GM23338 (cell line): ENCODE measurements around the gene MAD1L1. TPM values are rescaled to one million over a fixed set of nuclear protein-coding genes. Genes with fewer than 3 reads are reported as not detected.

Source experiments
- ATAC-seq: fragments of 200-7000 bp; cut with Tn5 transposase; 3 replicates; pipeline ENCODE4 v1.9.1; 2020
- DNase-seq: peaks from one replicate; pipeline ENCODE4 v3.0.0-alpha.2; 2015; ENCODE audit warnings: low spot score
- H2AFZ ChIP-seq: fragments of 200-600 bp; sonication (generic); 2 replicates; pipeline ENCODE4 v1.8.0; 2016; ENCODE audit warnings: antibody characterized with exemption, mild to moderate bottlenecking, moderate library complexity
- H3F3A ChIP-seq: fragments of 200-600 bp; sonication (generic); replicated peaks from 2 replicates; pipeline ENCODE4 v1.8.0; 2017; ENCODE audit warnings: antibody characterized with exemption, mixed run types, low read depth
- H3K27ac ChIP-seq: fragments of 200-600 bp; sonication (generic); 2 replicates; pipeline ENCODE4 v1.6.1; 2016; ENCODE audit warnings: low read depth
- H3K27me3 ChIP-seq: fragments of 200-600 bp; sonication (generic); 2 replicates; pipeline ENCODE4 v1.8.0; 2016; ENCODE audit warnings: mild to moderate bottlenecking, mixed run types, moderate library complexity; ENCODE audit not compliant: insufficient read depth
- H3K36me3 ChIP-seq: fragments of 200-600 bp; sonication (generic); 2 replicates; pipeline ENCODE4 v1.8.0; 2016; ENCODE audit warnings: mild to moderate bottlenecking; ENCODE audit not compliant: insufficient read depth
- H3K4me1 ChIP-seq: fragments of 200-600 bp; sonication (generic); 2 replicates; pipeline ENCODE4 v1.8.0; 2016; ENCODE audit warnings: mild to moderate bottlenecking, moderate library complexity; ENCODE audit not compliant: insufficient read depth
- H3K4me2 ChIP-seq: fragments of 200-600 bp; sonication (generic); 2 replicates; pipeline ENCODE4 v1.7.1; 2017; ENCODE audit warnings: mixed run types
- H3K4me3 ChIP-seq: fragments of 200-600 bp; sonication (generic); 2 replicates; pipeline ENCODE4 v1.6.1; 2016; ENCODE audit warnings: mixed run types
- H3K79me2 ChIP-seq: fragments of 200-600 bp; sonication (generic); replicated peaks from 2 replicates; pipeline ENCODE4 v1.8.0; 2017; ENCODE audit warnings: mild to moderate bottlenecking; ENCODE audit not compliant: insufficient read depth
- H3K9me2 ChIP-seq: fragments of 200-600 bp; sonication (generic); 2 replicates; pipeline ENCODE4 v1.8.0; 2017; ENCODE audit not compliant: insufficient read depth
- H4K20me1 ChIP-seq: fragments of 200-600 bp; sonication (generic); replicated peaks from 2 replicates; pipeline ENCODE4 v1.8.0; 2017; ENCODE audit warnings: mild to moderate bottlenecking; ENCODE audit not compliant: insufficient read depth
- H3K27ac Mint-ChIP-seq: 2 replicates; pipeline ENCODE4 v1.8.0; 2020; ENCODE audit warnings: inconsistent platforms, mild to moderate bottlenecking, moderate library complexity, mixed read lengths
- H3K27me3 Mint-ChIP-seq: 3 replicates; pipeline ENCODE4 v1.8.0; 2022; ENCODE audit warnings: low read depth, mild to moderate bottlenecking, moderate library complexity, mixed read lengths, inconsistent platforms; ENCODE audit not compliant: insufficient read depth, poor library complexity
- H3K36me3 Mint-ChIP-seq: 3 replicates; pipeline ENCODE4 v1.8.0; 2021; ENCODE audit warnings: low read depth, mild to moderate bottlenecking, inconsistent platforms, moderate library complexity, mixed read lengths
- H3K4me1 Mint-ChIP-seq: 3 replicates; pipeline ENCODE4 v1.8.0; 2020; ENCODE audit warnings: mild to moderate bottlenecking, inconsistent platforms, mixed read lengths
- H3K4me3 Mint-ChIP-seq: 3 replicates; pipeline ENCODE4 v1.8.0; 2021; ENCODE audit warnings: moderate library complexity, mild to moderate bottlenecking, inconsistent platforms, mixed read lengths
- H3K9me3 Mint-ChIP-seq: 3 replicates; pipeline ENCODE4 v1.8.0; 2020; ENCODE audit warnings: moderate library complexity, mild to moderate bottlenecking, inconsistent platforms, mixed read lengths
- CREB1 ChIP-seq: fragments of 250-450 bp; sonication (Bioruptor Pico); IDR thresholded peaks from 2 replicates; pipeline ENCODE4 v1.5.0; 2020; ENCODE audit warnings: low read depth, mild to moderate bottlenecking, moderate library complexity
- EZH2phosphoT487 ChIP-seq: fragments of 200-600 bp; sonication (generic); IDR thresholded peaks from one replicate; pipeline ENCODE4 v1.8.1; 2018; ENCODE audit warnings: antibody characterized with exemption; ENCODE audit not compliant: unreplicated experiment
- JUNB ChIP-seq: IDR thresholded peaks from one replicate; pipeline ENCODE4 v1.6.1; 2016; ENCODE audit warnings: antibody characterized with exemption; ENCODE audit not compliant: unreplicated experiment
- POLR2AphosphoS5 ChIP-seq: IDR thresholded peaks from 2 replicates; pipeline ENCODE4 v1.6.1; 2016; ENCODE audit warnings: antibody characterized with exemption, low read depth
- ZNF114 ChIP-seq: fragments of 250-450 bp; sonication (Bioruptor Pico); IDR thresholded peaks from 2 replicates; pipeline ENCODE4 v1.5.0; 2020; ENCODE audit warnings: mild to moderate bottlenecking, moderate library complexity
- ZNF331 ChIP-seq: fragments of 250-450 bp; sonication (Bioruptor Pico); IDR thresholded peaks from 2 replicates; pipeline ENCODE4 v1.5.0; 2020; ENCODE audit warnings: low read depth, mild to moderate bottlenecking, moderate library complexity
- polyA plus RNA-seq: library from polyadenylated mRNA; unstranded; fragments of >200 nt; fragmentation: Nextera tagmentation; extraction: Ambion mirVana; gene quantifications from 2 replicates; pipeline ENCODE4 v1.2.1, GENCODE V29; 2016
- total RNA-seq: library from RNA; depleted of rRNA; stranded (reverse); fragments of >200 nt; shearing (Covaris generic); gene quantifications from 2 replicates; pipeline ENCODE4 v1.2.3, GENCODE V29; 2014
- TF ChIP-seq, protein P1 (sequence below), 2 experiments: fragments of 200-600 bp in 1 of 2; sonication (generic) in 1 of 2; conservative IDR thresholded peaks; 2 replicates each; pipeline versions ENCODE4 v1.5.1 to v1.6.1; 2016 to 2017; ENCODE audit warnings: antibody characterized with exemption in 2 of 2, low read depth in 2 of 2, mild to moderate bottlenecking in 2 of 2, moderate library complexity in 1 of 2
- TF ChIP-seq, protein P2 (sequence below): fragments of 250-450 bp; sonication (Bioruptor Pico); IDR thresholded peaks from 2 replicates; pipeline ENCODE4 v1.5.0; 2020; ENCODE audit warnings: mild to moderate bottlenecking, moderate library complexity
- TF ChIP-seq, protein P3 (sequence below): IDR thresholded peaks from one replicate; pipeline ENCODE4 v1.6.1; 2018; ENCODE audit warnings: antibody characterized with exemption; ENCODE audit not compliant: unreplicated experiment

MAD1L1 gene
- total and polyA plus RNA-seq, 2 experiments from 2014 or later: 40.3 to 59.3 TPM

DNA sequence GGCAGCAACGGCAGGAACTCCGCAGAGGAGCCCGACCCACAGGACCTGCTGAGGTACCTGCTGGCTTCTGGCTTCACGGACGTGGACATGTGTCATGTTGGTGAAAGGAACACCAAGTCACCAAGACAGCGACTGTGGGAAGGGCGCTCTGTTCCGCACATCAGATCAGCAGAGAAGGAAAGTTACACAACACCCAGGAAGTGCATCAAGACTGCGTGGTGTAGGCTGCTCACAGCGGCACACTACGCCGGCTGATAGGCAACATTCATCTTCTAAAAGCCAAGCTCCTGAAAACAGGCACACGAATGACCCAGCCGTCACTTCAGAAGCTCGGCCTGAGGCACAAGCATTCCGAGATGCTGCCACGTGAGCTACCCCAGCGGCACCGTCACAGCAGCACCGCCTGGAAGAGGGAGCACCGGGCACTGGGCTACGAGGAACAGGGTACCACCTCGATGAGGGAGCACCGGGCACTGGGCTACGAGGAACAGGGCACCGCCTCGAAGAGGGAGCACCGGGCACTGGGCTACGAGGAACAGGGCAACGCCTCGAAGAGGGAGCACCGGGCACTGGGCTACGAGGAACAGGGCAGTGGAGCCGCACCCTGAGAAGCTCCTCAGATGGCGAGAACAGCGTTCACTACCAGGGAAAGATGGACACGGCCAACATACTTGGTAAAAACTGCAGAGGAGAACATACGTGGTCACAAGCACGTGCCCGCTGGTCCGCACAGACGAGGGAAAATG lies 86.7 kb downstream of the MAD1L1 start:
- Mint-ChIP-seq H3K36me3 (peaks cover 21% of the 10 kb centered on the region), H3K4me3 (no peak overlapping the region), H3K4me1 (peaks cover 7% of the 10 kb centered on the region; the same call in 2 of the 3 replicates), H3K27me3 (peaks cover 15% of the 10 kb centered on the region), H3K9me3 (no peaks in the 10 kb centered on the region), H3K27ac (no peak overlapping the region)
- Histone ChIP-seq H3K9me2 (no peaks in the 10 kb centered on the region), H3K4me2 (no peak overlapping the region), H3K4me3 (no peak overlapping the region), H2AFZ (no peak overlapping the region), H3K27me3 (no peaks in the 10 kb centered on the region), H3F3A (no peaks in the 10 kb centered on the region), H4K20me1 (peaks cover 4% of the 10 kb centered on the region; the same call in 1 of the 2 replicates), H3K27ac (no peak overlapping the region), H3K36me3 (0 out of 2 replicates have a peak, but pooled peaks cover 3% of the 10 kb centered on the region), H3K4me1 (no peaks in the 10 kb centered on the region), H3K79me2 (0 out of 2 replicates have a peak, but pooled peaks cover 4% of the 10 kb centered on the region)
- no peak for ATAC-seq
- DNase-seq: no peak
- TF ChIP-seq JUNB: no peak

DNA sequence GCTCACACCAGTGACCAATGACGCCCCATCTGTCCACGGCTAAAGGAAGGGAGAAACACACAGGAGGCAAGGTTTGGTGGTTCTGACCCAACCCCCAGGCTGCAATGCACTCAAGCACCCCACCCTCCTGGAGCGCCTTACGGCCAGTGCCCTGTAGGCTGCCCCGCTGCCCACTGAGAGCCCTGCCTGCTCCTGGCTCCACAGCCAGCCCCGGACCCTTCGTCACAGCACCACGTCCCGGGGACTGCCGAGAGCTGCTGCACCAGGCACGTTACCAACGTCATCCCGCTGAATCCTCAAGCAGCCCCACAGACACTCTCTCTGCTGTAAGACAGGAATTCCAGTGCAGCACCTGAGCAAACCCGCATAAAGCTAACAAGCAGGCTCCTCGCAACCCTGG lies 87.8 kb downstream of the MAD1L1 start:
- H3K79me2 ChIP-seq: no peaks in the 10 kb centered on the region
- peaks cover 4% of the 10 kb centered on the region; the same call in 1 of the 2 replicates for H4K20me1 ChIP-seq
- no peak overlapping the region for H3K4me2 ChIP-seq
- no peak overlapping the region for H3K4me3 ChIP-seq
- H3K36me3 Mint-ChIP-seq: peaks cover 21% of the 10 kb centered on the region
- peaks cover 13% of the 10 kb centered on the region for H3K27me3 Mint-ChIP-seq
- peaks cover 9% of the 10 kb centered on the region; the same call in 2 of the 3 replicates for H3K4me1 Mint-ChIP-seq
- DNase-seq (no peak), ATAC-seq (no peak)
- no peaks in the 10 kb centered on the region for H3K4me1 ChIP-seq
- H3K9me3 Mint-ChIP-seq: no peaks in the 10 kb centered on the region
- no peak overlapping the region for H3K27ac ChIP-seq
- no peak overlapping the region for H2AFZ ChIP-seq
- H3K4me3 Mint-ChIP-seq: no peak overlapping the region
- H3K36me3 ChIP-seq: 0 out of 2 replicates have a peak, but pooled peaks cover 3% of the 10 kb centered on the region
- no peaks in the 10 kb centered on the region for H3K27me3 ChIP-seq
- no peak overlapping the region for H3K27ac Mint-ChIP-seq
- no peaks in the 10 kb centered on the region for H3F3A ChIP-seq
- no peaks in the 10 kb centered on the region for H3K9me2 ChIP-seq
- TF ChIP-seq JUNB: no peak
- TF ChIP-seq, protein P1, sequence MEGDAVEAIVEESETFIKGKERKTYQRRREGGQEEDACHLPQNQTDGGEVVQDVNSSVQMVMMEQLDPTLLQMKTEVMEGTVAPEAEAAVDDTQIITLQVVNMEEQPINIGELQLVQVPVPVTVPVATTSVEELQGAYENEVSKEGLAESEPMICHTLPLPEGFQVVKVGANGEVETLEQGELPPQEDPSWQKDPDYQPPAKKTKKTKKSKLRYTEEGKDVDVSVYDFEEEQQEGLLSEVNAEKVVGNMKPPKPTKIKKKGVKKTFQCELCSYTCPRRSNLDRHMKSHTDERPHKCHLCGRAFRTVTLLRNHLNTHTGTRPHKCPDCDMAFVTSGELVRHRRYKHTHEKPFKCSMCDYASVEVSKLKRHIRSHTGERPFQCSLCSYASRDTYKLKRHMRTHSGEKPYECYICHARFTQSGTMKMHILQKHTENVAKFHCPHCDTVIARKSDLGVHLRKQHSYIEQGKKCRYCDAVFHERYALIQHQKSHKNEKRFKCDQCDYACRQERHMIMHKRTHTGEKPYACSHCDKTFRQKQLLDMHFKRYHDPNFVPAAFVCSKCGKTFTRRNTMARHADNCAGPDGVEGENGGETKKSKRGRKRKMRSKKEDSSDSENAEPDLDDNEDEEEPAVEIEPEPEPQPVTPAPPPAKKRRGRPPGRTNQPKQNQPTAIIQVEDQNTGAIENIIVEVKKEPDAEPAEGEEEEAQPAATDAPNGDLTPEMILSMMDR (conservative IDR thresholded peaks at IDR 0.05; ENCODE audit: low read depth in 2 of 2): no peak
- TF ChIP-seq, protein P2, sequence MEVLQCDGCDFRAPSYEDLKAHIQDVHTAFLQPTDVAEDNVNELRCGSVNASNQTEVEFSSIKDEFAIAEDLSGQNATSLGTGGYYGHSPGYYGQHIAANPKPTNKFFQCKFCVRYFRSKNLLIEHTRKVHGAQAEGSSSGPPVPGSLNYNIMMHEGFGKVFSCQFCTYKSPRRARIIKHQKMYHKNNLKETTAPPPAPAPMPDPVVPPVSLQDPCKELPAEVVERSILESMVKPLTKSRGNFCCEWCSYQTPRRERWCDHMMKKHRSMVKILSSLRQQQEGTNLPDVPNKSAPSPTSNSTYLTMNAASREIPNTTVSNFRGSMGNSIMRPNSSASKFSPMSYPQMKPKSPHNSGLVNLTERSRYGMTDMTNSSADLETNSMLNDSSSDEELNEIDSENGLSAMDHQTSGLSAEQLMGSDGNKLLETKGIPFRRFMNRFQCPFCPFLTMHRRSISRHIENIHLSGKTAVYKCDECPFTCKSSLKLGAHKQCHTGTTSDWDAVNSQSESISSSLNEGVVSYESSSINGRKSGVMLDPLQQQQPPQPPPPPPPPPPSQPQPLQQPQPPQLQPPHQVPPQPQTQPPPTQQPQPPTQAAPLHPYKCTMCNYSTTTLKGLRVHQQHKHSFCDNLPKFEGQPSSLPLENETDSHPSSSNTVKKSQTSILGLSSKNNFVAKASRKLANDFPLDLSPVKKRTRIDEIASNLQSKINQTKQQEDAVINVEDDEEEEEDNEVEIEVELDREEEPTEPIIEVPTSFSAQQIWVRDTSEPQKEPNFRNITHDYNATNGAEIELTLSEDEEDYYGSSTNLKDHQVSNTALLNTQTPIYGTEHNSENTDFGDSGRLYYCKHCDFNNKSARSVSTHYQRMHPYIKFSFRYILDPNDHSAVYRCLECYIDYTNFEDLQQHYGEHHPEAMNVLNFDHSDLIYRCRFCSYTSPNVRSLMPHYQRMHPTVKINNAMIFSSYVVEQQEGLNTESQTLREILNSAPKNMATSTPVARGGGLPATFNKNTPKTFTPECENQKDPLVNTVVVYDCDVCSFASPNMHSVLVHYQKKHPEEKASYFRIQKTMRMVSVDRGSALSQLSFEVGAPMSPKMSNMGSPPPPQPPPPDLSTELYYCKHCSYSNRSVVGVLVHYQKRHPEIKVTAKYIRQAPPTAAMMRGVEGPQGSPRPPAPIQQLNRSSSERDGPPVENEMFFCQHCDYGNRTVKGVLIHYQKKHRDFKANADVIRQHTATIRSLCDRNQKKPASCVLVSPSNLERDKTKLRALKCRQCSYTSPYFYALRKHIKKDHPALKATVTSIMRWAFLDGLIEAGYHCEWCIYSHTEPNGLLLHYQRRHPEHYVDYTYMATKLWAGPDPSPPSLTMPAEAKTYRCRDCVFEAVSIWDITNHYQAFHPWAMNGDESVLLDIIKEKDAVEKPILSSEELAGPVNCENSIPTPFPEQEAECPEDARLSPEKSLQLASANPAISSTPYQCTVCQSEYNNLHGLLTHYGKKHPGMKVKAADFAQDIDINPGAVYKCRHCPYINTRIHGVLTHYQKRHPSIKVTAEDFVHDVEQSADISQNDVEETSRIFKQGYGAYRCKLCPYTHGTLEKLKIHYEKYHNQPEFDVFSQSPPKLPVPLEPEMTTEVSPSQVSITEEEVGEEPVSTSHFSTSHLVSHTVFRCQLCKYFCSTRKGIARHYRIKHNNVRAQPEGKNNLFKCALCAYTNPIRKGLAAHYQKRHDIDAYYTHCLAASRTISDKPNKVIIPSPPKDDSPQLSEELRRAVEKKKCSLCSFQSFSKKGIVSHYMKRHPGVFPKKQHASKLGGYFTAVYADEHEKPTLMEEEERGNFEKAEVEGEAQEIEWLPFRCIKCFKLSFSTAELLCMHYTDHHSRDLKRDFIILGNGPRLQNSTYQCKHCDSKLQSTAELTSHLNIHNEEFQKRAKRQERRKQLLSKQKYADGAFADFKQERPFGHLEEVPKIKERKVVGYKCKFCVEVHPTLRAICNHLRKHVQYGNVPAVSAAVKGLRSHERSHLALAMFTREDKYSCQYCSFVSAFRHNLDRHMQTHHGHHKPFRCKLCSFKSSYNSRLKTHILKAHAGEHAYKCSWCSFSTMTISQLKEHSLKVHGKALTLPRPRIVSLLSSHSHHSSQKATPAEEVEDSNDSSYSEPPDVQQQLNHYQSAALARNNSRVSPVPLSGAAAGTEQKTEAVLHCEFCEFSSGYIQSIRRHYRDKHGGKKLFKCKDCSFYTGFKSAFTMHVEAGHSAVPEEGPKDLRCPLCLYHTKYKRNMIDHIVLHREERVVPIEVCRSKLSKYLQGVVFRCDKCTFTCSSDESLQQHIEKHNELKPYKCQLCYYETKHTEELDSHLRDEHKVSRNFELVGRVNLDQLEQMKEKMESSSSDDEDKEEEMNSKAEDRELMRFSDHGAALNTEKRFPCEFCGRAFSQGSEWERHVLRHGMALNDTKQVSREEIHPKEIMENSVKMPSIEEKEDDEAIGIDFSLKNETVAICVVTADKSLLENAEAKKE (CRISPR knock-in tag): no peak
- TF ChIP-seq EZH2phosphoT487: no peak
- TF ChIP-seq ZNF114 (CRISPR knock-in tag): no peak
- TF ChIP-seq POLR2AphosphoS5: no peak
- TF ChIP-seq, protein P3, sequence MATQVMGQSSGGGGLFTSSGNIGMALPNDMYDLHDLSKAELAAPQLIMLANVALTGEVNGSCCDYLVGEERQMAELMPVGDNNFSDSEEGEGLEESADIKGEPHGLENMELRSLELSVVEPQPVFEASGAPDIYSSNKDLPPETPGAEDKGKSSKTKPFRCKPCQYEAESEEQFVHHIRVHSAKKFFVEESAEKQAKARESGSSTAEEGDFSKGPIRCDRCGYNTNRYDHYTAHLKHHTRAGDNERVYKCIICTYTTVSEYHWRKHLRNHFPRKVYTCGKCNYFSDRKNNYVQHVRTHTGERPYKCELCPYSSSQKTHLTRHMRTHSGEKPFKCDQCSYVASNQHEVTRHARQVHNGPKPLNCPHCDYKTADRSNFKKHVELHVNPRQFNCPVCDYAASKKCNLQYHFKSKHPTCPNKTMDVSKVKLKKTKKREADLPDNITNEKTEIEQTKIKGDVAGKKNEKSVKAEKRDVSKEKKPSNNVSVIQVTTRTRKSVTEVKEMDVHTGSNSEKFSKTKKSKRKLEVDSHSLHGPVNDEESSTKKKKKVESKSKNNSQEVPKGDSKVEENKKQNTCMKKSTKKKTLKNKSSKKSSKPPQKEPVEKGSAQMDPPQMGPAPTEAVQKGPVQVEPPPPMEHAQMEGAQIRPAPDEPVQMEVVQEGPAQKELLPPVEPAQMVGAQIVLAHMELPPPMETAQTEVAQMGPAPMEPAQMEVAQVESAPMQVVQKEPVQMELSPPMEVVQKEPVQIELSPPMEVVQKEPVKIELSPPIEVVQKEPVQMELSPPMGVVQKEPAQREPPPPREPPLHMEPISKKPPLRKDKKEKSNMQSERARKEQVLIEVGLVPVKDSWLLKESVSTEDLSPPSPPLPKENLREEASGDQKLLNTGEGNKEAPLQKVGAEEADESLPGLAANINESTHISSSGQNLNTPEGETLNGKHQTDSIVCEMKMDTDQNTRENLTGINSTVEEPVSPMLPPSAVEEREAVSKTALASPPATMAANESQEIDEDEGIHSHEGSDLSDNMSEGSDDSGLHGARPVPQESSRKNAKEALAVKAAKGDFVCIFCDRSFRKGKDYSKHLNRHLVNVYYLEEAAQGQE: no peak
- no peak for TF ChIP-seq CREB1 (CRISPR knock-in tag)
- no peak for TF ChIP-seq ZNF331 (CRISPR knock-in tag)
